GM23338 (cell line): ENCODE data around the gene AMELY. TPM values are rescaled to one million over a fixed set of nuclear protein-coding genes. Genes with fewer than 3 reads are reported as not detected.
"Not testable (repeated sequence)": the region's sequence is repeated elsewhere in the genome, so short reads cannot be mapped to it uniquely, and the experiment has no call there.

ENCODE experiments used
- ATAC-seq: fragments of 200-7000 bp; cut with Tn5 transposase; 3 replicates; pipeline ENCODE4 v1.9.1; 2020
- DNase-seq: peaks from one replicate; pipeline ENCODE4 v3.0.0-alpha.2; 2015; ENCODE audit warnings: low spot score
- H2AFZ ChIP-seq: fragments of 200-600 bp; sonication (generic); 2 replicates; pipeline ENCODE4 v1.8.0; 2016; ENCODE audit warnings: antibody characterized with exemption, mild to moderate bottlenecking, moderate library complexity
- H3F3A ChIP-seq: fragments of 200-600 bp; sonication (generic); replicated peaks from 2 replicates; pipeline ENCODE4 v1.8.0; 2017; ENCODE audit warnings: antibody characterized with exemption, mixed run types, low read depth
- H3K27ac ChIP-seq: fragments of 200-600 bp; sonication (generic); 2 replicates; pipeline ENCODE4 v1.6.1; 2016; ENCODE audit warnings: low read depth
- H3K27me3 ChIP-seq: fragments of 200-600 bp; sonication (generic); 2 replicates; pipeline ENCODE4 v1.8.0; 2016; ENCODE audit warnings: mild to moderate bottlenecking, mixed run types, moderate library complexity; ENCODE audit not compliant: insufficient read depth
- H3K36me3 ChIP-seq: fragments of 200-600 bp; sonication (generic); 2 replicates; pipeline ENCODE4 v1.8.0; 2016; ENCODE audit warnings: mild to moderate bottlenecking; ENCODE audit not compliant: insufficient read depth
- H3K4me1 ChIP-seq: fragments of 200-600 bp; sonication (generic); 2 replicates; pipeline ENCODE4 v1.8.0; 2016; ENCODE audit warnings: mild to moderate bottlenecking, moderate library complexity; ENCODE audit not compliant: insufficient read depth
- H3K4me2 ChIP-seq: fragments of 200-600 bp; sonication (generic); 2 replicates; pipeline ENCODE4 v1.7.1; 2017; ENCODE audit warnings: mixed run types
- H3K4me3 ChIP-seq: fragments of 200-600 bp; sonication (generic); 2 replicates; pipeline ENCODE4 v1.6.1; 2016; ENCODE audit warnings: mixed run types
- H3K79me2 ChIP-seq: fragments of 200-600 bp; sonication (generic); replicated peaks from 2 replicates; pipeline ENCODE4 v1.8.0; 2017; ENCODE audit warnings: mild to moderate bottlenecking; ENCODE audit not compliant: insufficient read depth
- H3K9me2 ChIP-seq: fragments of 200-600 bp; sonication (generic); 2 replicates; pipeline ENCODE4 v1.8.0; 2017; ENCODE audit not compliant: insufficient read depth
- H4K20me1 ChIP-seq: fragments of 200-600 bp; sonication (generic); replicated peaks from 2 replicates; pipeline ENCODE4 v1.8.0; 2017; ENCODE audit warnings: mild to moderate bottlenecking; ENCODE audit not compliant: insufficient read depth
- H3K27ac Mint-ChIP-seq: 2 replicates; pipeline ENCODE4 v1.8.0; 2020; ENCODE audit warnings: inconsistent platforms, mild to moderate bottlenecking, moderate library complexity, mixed read lengths
- H3K27me3 Mint-ChIP-seq: 3 replicates; pipeline ENCODE4 v1.8.0; 2022; ENCODE audit warnings: low read depth, mild to moderate bottlenecking, moderate library complexity, mixed read lengths, inconsistent platforms; ENCODE audit not compliant: insufficient read depth, poor library complexity
- H3K36me3 Mint-ChIP-seq: 3 replicates; pipeline ENCODE4 v1.8.0; 2021; ENCODE audit warnings: low read depth, mild to moderate bottlenecking, inconsistent platforms, moderate library complexity, mixed read lengths
- H3K4me1 Mint-ChIP-seq: 3 replicates; pipeline ENCODE4 v1.8.0; 2020; ENCODE audit warnings: mild to moderate bottlenecking, inconsistent platforms, mixed read lengths
- H3K4me3 Mint-ChIP-seq: 3 replicates; pipeline ENCODE4 v1.8.0; 2021; ENCODE audit warnings: moderate library complexity, mild to moderate bottlenecking, inconsistent platforms, mixed read lengths
- H3K9me3 Mint-ChIP-seq: 3 replicates; pipeline ENCODE4 v1.8.0; 2020; ENCODE audit warnings: moderate library complexity, mild to moderate bottlenecking, inconsistent platforms, mixed read lengths
- EZH2 ChIP-seq: fragments of 200-600 bp; sonication (generic); IDR thresholded peaks from one replicate; pipeline ENCODE4 v1.8.0; 2017; ENCODE audit warnings: antibody characterized with exemption, mild to moderate bottlenecking, low read depth; ENCODE audit not compliant: unreplicated experiment
- JUNB ChIP-seq: IDR thresholded peaks from one replicate; pipeline ENCODE4 v1.6.1; 2016; ENCODE audit warnings: antibody characterized with exemption; ENCODE audit not compliant: unreplicated experiment
- NANOG ChIP-seq: IDR thresholded peaks from 2 replicates; pipeline ENCODE4 v1.6.1; 2016; ENCODE audit warnings: antibody characterized with exemption, borderline replicate concordance
- POLR2AphosphoS5 ChIP-seq: IDR thresholded peaks from 2 replicates; pipeline ENCODE4 v1.6.1; 2016; ENCODE audit warnings: antibody characterized with exemption, low read depth
- REST ChIP-seq: IDR thresholded peaks from one replicate; pipeline ENCODE4 v1.6.1; 2018; ENCODE audit warnings: antibody characterized with exemption; ENCODE audit not compliant: unreplicated experiment
- ZNF331 ChIP-seq: fragments of 250-450 bp; sonication (Bioruptor Pico); IDR thresholded peaks from 2 replicates; pipeline ENCODE4 v1.5.0; 2020; ENCODE audit warnings: low read depth, mild to moderate bottlenecking, moderate library complexity
- polyA plus RNA-seq: library from polyadenylated mRNA; unstranded; fragments of >200 nt; fragmentation: Nextera tagmentation; extraction: Ambion mirVana; gene quantifications from 2 replicates; pipeline ENCODE4 v1.2.1, GENCODE V29; 2016
- total RNA-seq: library from RNA; depleted of rRNA; stranded (reverse); fragments of >200 nt; shearing (Covaris generic); gene quantifications from 2 replicates; pipeline ENCODE4 v1.2.3, GENCODE V29; 2014

Gene AMELY
- total and polyA plus RNA-seq, 2 experiments from 2014 or later: not detected

- TF ChIP-seq REST (no peak), ZNF331 (CRISPR knock-in tag) (no peak), JUNB (no peak)
Measured at GRCh38 chrY:6907591-6907990, 4.0 kb downstream of the AMELY start (continued).

DNA sequence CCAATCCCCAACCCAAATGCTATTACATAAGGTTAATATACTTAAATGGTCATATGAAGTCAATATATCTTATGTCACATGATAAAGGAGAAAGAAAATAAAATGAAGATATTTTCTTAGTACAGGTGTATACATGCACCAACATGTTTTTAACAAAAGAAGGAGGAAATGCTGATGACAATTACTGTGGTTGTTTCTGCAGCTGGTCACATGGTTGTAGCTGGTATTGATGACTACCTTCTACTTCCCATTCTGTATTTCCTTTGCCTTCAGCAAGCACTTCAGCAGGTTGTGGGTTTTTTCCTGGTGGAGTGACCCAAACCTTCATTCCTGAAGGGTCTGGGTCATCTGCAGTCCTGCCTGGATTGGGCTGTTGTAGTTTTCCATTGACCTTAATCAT lies 9.4 kb downstream of the AMELY start:
- H3K27ac ChIP-seq, H3K27ac Mint-ChIP-seq, DNase-seq, ATAC-seq, H3F3A ChIP-seq, H3K4me3 ChIP-seq, H4K20me1 ChIP-seq, H3K4me2 ChIP-seq, H3K9me2 ChIP-seq, H3K36me3 Mint-ChIP-seq, H3K79me2 ChIP-seq, H3K4me1 ChIP-seq, H2AFZ ChIP-seq, H3K4me3 Mint-ChIP-seq, H3K9me3 Mint-ChIP-seq, H3K36me3 ChIP-seq, H3K4me1 Mint-ChIP-seq: not testable (repeated sequence)
- peaks cover 19% of the 10 kb centered on the region for H3K27me3 Mint-ChIP-seq
- H3K27me3 ChIP-seq: peaks cover 39% of the 10 kb centered on the region

DNA sequence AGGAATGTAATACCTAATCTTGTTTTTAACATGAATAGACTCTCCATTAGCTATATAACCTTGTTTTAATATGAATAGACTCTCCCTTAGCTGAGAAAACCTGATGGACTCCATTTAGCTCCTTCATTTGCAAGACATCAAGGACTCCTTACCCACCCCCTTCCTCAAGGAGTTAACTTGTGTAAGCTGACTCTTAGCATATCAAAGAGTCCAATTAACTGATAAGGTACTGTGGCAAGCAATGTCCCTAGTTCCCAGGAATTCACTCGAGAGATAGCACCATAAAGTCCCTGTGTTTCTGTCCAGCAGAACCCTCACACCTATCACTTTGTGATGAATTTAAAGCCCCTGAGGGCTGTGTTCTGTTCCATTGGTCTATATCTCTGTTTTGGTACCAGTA lies 16.3 kb downstream of the AMELY start:
- 0 out of 3 replicates have a peak overlapping the region, but pooled peaks have one; percentile 13 for H3K4me3 Mint-ChIP-seq
- Histone ChIP-seq H3K79me2 (no peaks in the 10 kb centered on the region), H3K27ac (no peak overlapping the region), H2AFZ (no peak overlapping the region), H3K4me3 (peak overlapping the region; percentile 37; the same call in 1 of the 2 replicates), H3K4me2 (peak overlapping the region; percentile 62), H3K27me3 (peaks cover 97% of the 10 kb centered on the region), H4K20me1 (no peaks in the 10 kb centered on the region), H3K4me1 (peaks cover 15% of the 10 kb centered on the region), H3K36me3 (no peaks in the 10 kb centered on the region), H3F3A (no peaks in the 10 kb centered on the region), H3K9me2 (no peaks in the 10 kb centered on the region)
- DNase-seq: peak; percentile 57
- peak; percentile 75 for ATAC-seq
- H3K27me3 Mint-ChIP-seq: peaks cover 77% of the 10 kb centered on the region
- H3K27ac Mint-ChIP-seq: no peak overlapping the region
- no peaks in the 10 kb centered on the region; the same call in 2 of the 3 replicates for H3K9me3 Mint-ChIP-seq
- H3K36me3 Mint-ChIP-seq: no peaks in the 10 kb centered on the region
- H3K4me1 Mint-ChIP-seq: peaks cover 44% of the 10 kb centered on the region
- no peak for TF ChIP-seq EZH2
- peak; percentile 69; the same call in 1 of the 2 replicates for TF ChIP-seq NANOG
- peak; percentile 31; the same call in 1 of the 2 replicates for TF ChIP-seq POLR2AphosphoS5
